ENCODE measurements around the gene RAD23B. TPM values are rescaled to one million over a fixed set of nuclear protein-coding genes. Genes with fewer than 3 reads are reported as not detected.

RAD23B gene
- total RNA-seq, 1 donor from 2014 or later = 171 TPM

DNA sequence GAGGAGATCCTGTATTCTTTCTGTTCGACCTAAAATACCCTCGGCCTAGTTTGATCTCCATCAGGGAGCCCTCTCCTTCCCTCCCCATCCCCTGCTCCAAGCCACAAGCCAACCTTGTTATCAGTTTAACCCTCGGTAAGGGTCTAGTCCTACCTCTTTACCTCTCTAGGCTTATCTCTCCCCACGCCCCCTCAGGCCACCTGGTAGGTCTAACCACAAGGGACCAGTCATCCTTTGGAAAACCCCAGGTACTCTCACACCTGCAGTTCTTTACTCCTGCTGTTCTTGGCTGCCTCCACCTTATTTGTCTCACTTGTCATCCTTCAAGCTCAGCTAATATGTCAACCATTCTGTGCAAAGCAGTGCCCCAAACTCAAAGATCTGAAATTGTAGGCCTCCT is 78.7 kb downstream of the RAD23B start:
- Mint-ChIP-seq H3K36me3 (ENCODE audit: insufficient read depth) (no peaks in the 10 kb centered on the region), H3K27me3 (no peaks in the 10 kb centered on the region), H3K4me3 (ENCODE audit: low read depth) (no peak overlapping the region), H3K9me3 (ENCODE audit: low read depth) (no peaks in the 10 kb centered on the region), H3K4me1 (ENCODE audit: low read depth) (peaks cover 17% of the 10 kb centered on the region), H3K27ac (no peak overlapping the region)
- DNase-seq (ENCODE audit: low spot score, unreplicated experiment) = no peak
- TF ChIP-seq, protein P1, sequence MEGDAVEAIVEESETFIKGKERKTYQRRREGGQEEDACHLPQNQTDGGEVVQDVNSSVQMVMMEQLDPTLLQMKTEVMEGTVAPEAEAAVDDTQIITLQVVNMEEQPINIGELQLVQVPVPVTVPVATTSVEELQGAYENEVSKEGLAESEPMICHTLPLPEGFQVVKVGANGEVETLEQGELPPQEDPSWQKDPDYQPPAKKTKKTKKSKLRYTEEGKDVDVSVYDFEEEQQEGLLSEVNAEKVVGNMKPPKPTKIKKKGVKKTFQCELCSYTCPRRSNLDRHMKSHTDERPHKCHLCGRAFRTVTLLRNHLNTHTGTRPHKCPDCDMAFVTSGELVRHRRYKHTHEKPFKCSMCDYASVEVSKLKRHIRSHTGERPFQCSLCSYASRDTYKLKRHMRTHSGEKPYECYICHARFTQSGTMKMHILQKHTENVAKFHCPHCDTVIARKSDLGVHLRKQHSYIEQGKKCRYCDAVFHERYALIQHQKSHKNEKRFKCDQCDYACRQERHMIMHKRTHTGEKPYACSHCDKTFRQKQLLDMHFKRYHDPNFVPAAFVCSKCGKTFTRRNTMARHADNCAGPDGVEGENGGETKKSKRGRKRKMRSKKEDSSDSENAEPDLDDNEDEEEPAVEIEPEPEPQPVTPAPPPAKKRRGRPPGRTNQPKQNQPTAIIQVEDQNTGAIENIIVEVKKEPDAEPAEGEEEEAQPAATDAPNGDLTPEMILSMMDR (IDR thresholded peaks at IDR 0.05; ENCODE audit: unreplicated experiment) = no peak

DNA sequence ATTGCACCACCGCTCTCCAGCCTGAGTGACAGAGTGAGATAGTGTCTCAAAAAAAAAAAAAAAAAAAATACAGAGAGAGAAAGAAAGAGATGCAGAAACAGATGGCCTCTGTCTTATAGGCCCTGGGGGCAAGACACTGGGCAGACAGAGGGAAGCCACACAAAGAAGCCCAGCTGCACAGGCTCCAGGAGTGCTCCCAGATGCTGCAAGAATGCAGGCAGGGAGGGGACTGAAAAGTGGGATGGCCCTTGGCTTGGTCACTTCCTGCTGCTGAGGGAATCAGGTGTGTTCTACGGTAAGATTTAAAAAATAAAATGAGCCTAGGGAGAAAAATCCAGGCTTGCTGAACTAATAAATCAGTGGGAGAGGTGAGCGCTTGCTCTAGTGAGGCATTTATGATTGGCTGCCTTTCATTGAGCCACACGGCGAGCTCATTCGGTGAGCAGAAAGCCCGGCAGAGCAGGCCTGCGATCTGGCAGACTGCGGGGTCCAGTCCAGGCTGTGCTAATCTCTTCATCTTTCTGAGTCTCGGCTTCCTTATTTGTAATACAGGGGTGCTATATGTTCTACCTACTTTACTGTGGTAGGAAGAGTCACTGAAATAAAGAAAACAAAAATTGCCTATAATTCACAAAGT is 80.6 kb downstream of the RAD23B start:
- H3K4me3 Mint-ChIP-seq (ENCODE audit: low read depth) = no peak overlapping the region
- H3K27ac Mint-ChIP-seq = no peak overlapping the region
- peaks cover 26% of the 10 kb centered on the region for H3K4me1 Mint-ChIP-seq (ENCODE audit: low read depth)
- no peak for DNase-seq (ENCODE audit: low spot score, unreplicated experiment)
- no peaks in the 10 kb centered on the region for H3K27me3 Mint-ChIP-seq
- H3K9me3 Mint-ChIP-seq (ENCODE audit: low read depth) = no peaks in the 10 kb centered on the region
- TF ChIP-seq, protein P1 (IDR thresholded peaks at IDR 0.05; ENCODE audit: unreplicated experiment) = no peak
- no peaks in the 10 kb centered on the region for H3K36me3 Mint-ChIP-seq (ENCODE audit: insufficient read depth)

DNA sequence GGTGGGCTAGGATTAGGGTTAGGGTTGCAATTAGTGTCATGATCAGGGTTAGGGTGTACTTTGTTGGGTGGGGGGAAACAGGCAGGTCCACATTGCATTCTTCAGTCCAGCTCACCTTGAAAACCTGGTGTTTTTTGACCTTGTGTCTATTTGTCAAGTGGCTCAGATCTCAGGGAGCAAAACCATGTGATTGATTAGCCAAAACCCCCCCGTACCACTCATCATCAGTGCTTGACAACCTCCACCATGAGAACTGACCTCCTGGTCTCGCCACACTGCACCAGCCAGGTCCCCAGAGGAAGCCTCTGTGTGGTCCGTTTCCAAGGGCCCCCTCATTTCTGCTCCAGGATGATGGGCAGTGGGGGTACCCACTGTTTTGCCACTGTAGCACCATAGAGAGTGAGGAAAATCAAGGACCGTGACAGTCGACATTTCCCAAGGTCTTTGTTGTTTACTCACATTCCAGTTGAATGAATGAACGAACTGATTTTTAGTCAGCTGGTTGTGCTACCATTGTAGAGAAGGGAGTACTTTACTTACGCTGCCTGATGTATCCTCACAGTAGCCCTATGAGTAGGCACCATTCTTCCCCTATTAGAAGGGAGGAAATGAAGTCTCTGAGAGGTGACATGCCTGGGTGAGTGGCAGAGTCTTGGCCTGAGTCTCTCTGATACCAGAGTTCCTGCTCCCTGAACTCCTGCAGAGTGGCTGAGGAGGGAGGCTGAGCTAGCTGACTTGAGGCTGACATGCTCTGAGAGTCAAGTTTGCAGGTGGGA is 84.8 kb downstream of the RAD23B start:
- peak overlapping the region; percentile 33 for H3K27ac Mint-ChIP-seq
- no peak for DNase-seq (ENCODE audit: low spot score, unreplicated experiment)
- no peaks in the 10 kb centered on the region for H3K27me3 Mint-ChIP-seq
- TF ChIP-seq, protein P1 (IDR thresholded peaks at IDR 0.05; ENCODE audit: unreplicated experiment) = no peak
- no peaks in the 10 kb centered on the region for H3K9me3 Mint-ChIP-seq (ENCODE audit: low read depth)
- no peaks in the 10 kb centered on the region for H3K36me3 Mint-ChIP-seq (ENCODE audit: insufficient read depth)
- peaks cover 21% of the 10 kb centered on the region for H3K4me1 Mint-ChIP-seq (ENCODE audit: low read depth)
- H3K4me3 Mint-ChIP-seq (ENCODE audit: low read depth) = no peak overlapping the region

DNA sequence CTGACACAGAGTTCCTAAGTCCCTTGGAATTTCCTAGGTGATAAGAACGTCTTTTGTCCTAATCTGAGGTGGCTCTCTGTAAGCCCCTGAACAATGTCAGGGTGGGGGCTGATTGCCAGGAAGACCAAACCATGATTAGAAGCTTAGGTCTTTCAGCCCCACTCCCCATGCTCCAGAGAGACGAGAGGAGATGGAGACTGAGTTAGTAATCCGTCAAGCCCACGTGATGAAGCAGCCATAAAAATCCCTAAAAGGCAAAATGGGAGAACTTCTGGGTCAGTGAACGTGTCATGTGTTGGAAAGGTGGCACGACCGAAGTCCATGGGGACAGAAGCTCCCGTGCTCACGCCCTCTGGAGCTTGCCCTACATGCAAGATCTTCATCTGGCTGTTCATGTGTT is 85.6 kb downstream of the RAD23B start:
- peak overlapping the region; percentile 78 for H3K27ac Mint-ChIP-seq

DNA sequence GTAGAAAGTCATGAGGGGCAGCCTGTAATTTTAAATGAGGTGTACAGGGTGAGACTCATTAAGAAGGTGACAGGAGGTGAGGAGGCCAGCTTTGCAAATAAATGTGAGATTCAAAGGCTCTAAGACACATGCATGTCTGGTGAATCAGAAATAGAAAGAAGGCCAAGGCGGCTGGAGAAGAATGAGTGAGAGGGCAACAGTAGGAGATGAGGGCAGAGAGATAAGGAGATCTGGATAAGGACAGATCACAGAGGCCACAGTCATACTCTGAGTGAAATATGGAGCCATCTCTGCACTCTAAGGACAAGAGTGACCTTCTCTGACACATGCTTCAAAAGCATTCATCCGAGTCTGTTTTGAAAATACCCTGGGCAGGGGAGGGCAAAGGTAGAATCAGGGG is 90.7 kb downstream of the RAD23B start:
- Mint-ChIP-seq H3K27me3 (no peaks in the 10 kb centered on the region), H3K4me1 (ENCODE audit: low read depth) (peaks cover 4% of the 10 kb centered on the region), H3K9me3 (ENCODE audit: low read depth) (no peaks in the 10 kb centered on the region), H3K4me3 (ENCODE audit: low read depth) (no peak overlapping the region), H3K27ac (no peak overlapping the region), H3K36me3 (ENCODE audit: insufficient read depth) (no peaks in the 10 kb centered on the region)
- DNase-seq (ENCODE audit: low spot score, unreplicated experiment) = no peak
- TF ChIP-seq, protein P1 (IDR thresholded peaks at IDR 0.05; ENCODE audit: unreplicated experiment) = no peak

More for the DNA sequence above, 85.6 kb downstream of the RAD23B start:
- Mint-ChIP-seq H3K27me3 (no peaks in the 10 kb centered on the region), H3K9me3 (ENCODE audit: low read depth) (no peaks in the 10 kb centered on the region), H3K4me1 (ENCODE audit: low read depth) (peaks cover 19% of the 10 kb centered on the region), H3K4me3 (ENCODE audit: low read depth) (no peak overlapping the region), H3K36me3 (ENCODE audit: insufficient read depth) (no peaks in the 10 kb centered on the region)
- TF ChIP-seq, protein P1 (IDR thresholded peaks at IDR 0.05; ENCODE audit: unreplicated experiment) = no peak
- no peak for DNase-seq (ENCODE audit: low spot score, unreplicated experiment)

Data from progenitor cell of endocrine pancreas (in vitro differentiated cells).